Thyroid gland (tissue), 4 donors: ENCODE data around the gene CRIP1. TPM values are rescaled to one million over a fixed set of nuclear protein-coding genes. Genes with fewer than 3 reads are reported as not detected.

Source experiments
- DNase-seq, 2 donors: peaks; one replicate each; pipeline ENCODE4 v3.0.0-alpha.2; 2019
- H3K27ac ChIP-seq, 3 donors: fragments of 200-600 bp; sonication (generic); 1 replicate in 2 of 3; 2 replicates in 1 of 3; pipeline ENCODE4 v1.5.1; 2016 to 2019; ENCODE audit warnings: mild to moderate bottlenecking in 1 of 3, moderate library complexity in 1 of 3
- H3K27me3 ChIP-seq: fragments of 200-600 bp; sonication (generic); one replicate; pipeline ENCODE4 v1.5.1; 2019
- H3K36me3 ChIP-seq, 2 donors: fragments of 200-600 bp; sonication (generic); one replicate each; pipeline ENCODE4 v1.5.1; 2016 to 2019
- H3K4me1 ChIP-seq, 2 donors: fragments of 200-600 bp; sonication (generic); one replicate each; pipeline ENCODE4 v1.5.1; 2017 to 2019
- H3K4me3 ChIP-seq, 3 donors: fragments of 200-600 bp; sonication (generic); replicated peaks in 1 of 3; 1 replicate in 2 of 3; 2 replicates in 1 of 3; pipeline ENCODE4 v1.5.1; 2016; ENCODE audit warnings: mild to moderate bottlenecking in 1 of 3
- H3K9me3 ChIP-seq: fragments of 200-600 bp; sonication (generic); one replicate; pipeline ENCODE4 v1.5.1; 2017
- CTCF ChIP-seq, 6 experiments: fragments of 200-600 bp in 3 of 6; fragments of 450-650 bp in 3 of 6; sonication (generic) in 3 of 6; IDR thresholded peaks; one replicate each; pipeline ENCODE4 v1.5.1; 2016 to 2019; ENCODE audit warnings: antibody characterized with exemption in 6 of 6, mild to moderate bottlenecking in 2 of 6, inconsistent platforms in 1 of 6, moderate library complexity in 1 of 6
- POLR2A ChIP-seq, 2 donors: fragments of 450-650 bp; IDR thresholded peaks; one replicate each; pipeline ENCODE4 v1.6.1; 2017; ENCODE audit warnings: antibody characterized with exemption in 2 of 2, mild to moderate bottlenecking in 2 of 2, moderate library complexity in 1 of 2
- WGBS, 2 donors: methylation state at CpG; one replicate each; pipeline ENCODE4 v1.1.5; 2017; 5-methylcytosine and 5-hydroxymethylcytosine counted together
- intact Hi-C: fragments of 100-400 bp; cut with DNase I; formaldehyde crosslinking; loops from one replicate; pipeline ENCODE4 v1.15.1; 2023
- total RNA-seq, 4 donors: library from RNA; depleted of rRNA; stranded (reverse); fragments of >200 nt; gene quantifications; one replicate each; pipeline ENCODE4 v1.2.3, GENCODE V29; 2016

Gene CRIP1
- total RNA-seq, 4 donors from 2014 or later, result 6.0 to 30.8 (median 18.5) TPM

- peaks cover 19 to 20% of the 10 kb centered on the region in 2 donors for H3K4me1 ChIP-seq
- no peak overlapping the region for H3K4me3 ChIP-seq
- no peaks in the 10 kb centered on the region for H3K9me3 ChIP-seq
- intact Hi-C loops, result loop anchor here (5.0 kb wide), 2 partner anchors 46 to 181 kb away; partner anchors contain the start of gene PACS2
- H3K27ac ChIP-seq, result no peak overlapping the region
- WGBS, 2 donors, result 87% methylated on average over 14 to 16 of the region's 20 CpGs
- H3K36me3 ChIP-seq, result no peaks in the 10 kb centered on the region
- no peaks in the 10 kb centered on the region for H3K27me3 ChIP-seq
- DNase-seq, result no peak
- TF ChIP-seq CTCF (IDR thresholded peaks at IDR 0.05), result no peak
Observed at GRCh38 chr14:105492971-105493871, 6.5 kb downstream of the CRIP1 start.

- no peaks in the 10 kb centered on the region for H3K9me3 ChIP-seq
- H3K27ac ChIP-seq, result no peak overlapping the region
- no peaks in the 10 kb centered on the region for H3K36me3 ChIP-seq
- H3K4me1 ChIP-seq, result peaks cover 11 to 16% of the 10 kb centered on the region in 2 donors
- WGBS, 2 donors, result 71 to 96% methylated on average over 1 to 13 of the region's 16 CpGs
- H3K27me3 ChIP-seq, result no peaks in the 10 kb centered on the region
- no peak overlapping the region for H3K4me3 ChIP-seq
- intact Hi-C loops, result loop anchor here (5.0 kb wide), 2 partner anchors 47 to 182 kb away; partner anchors contain the start of gene PACS2
- TF ChIP-seq POLR2A (IDR thresholded peaks at IDR 0.05), result no peak
- no peak for TF ChIP-seq CTCF (IDR thresholded peaks at IDR 0.05)
- DNase-seq, result no peak
Observed at GRCh38 chr14:105493921-105494605, 7.4 kb downstream of the CRIP1 start.

- H3K36me3 ChIP-seq, result no peaks in the 10 kb centered on the region
- intact Hi-C loops, result loop anchor here (5.0 kb wide), 2 partner anchors 47 to 182 kb away; partner anchors contain the start of gene PACS2
- H3K27me3 ChIP-seq, result no peaks in the 10 kb centered on the region
- no peaks in the 10 kb centered on the region for H3K9me3 ChIP-seq
- WGBS, 2 donors, result 97 to 98% methylated on average over 6 of the region's 6 CpGs
- TF ChIP-seq CTCF (IDR thresholded peaks at IDR 0.05) (no peak), POLR2A (IDR thresholded peaks at IDR 0.05) (no peak)
- H3K4me3 ChIP-seq, result no peak overlapping the region
- no peak overlapping the region for H3K27ac ChIP-seq
- no peak for DNase-seq
- H3K4me1 ChIP-seq, result peaks cover 6 to 11% of the 10 kb centered on the region in 2 donors
Observed at GRCh38 chr14:105494606-105494929, 7.9 kb downstream of the CRIP1 start.

GRCh38 chr14:105495101-105495989 lies 8.7 kb downstream of the CRIP1 start:
- WGBS, 2 donors, result 94 to 96% methylated on average over 4 to 7 of the region's 18 CpGs
- no peaks in the 10 kb centered on the region for H3K36me3 ChIP-seq
- no peak overlapping the region for H3K27ac ChIP-seq
- H3K4me1 ChIP-seq, result peaks cover 5 to 6% of the 10 kb centered on the region in 2 donors
- no peaks in the 10 kb centered on the region for H3K27me3 ChIP-seq
- no peaks in the 10 kb centered on the region for H3K9me3 ChIP-seq
- no peak for DNase-seq
- H3K4me3 ChIP-seq, result no peak overlapping the region
- TF ChIP-seq POLR2A (IDR thresholded peaks at IDR 0.05), result no peak
- TF ChIP-seq CTCF (IDR thresholded peaks at IDR 0.05), result no peak
- intact Hi-C loops, result no loop called here
